AG04449 (cell line): ENCODE data around the gene RASL10A.

Experiments
- CTCF ChIA-PET: fragments of 350-600 bp; formaldehyde crosslinking; extraction: SDS; loops from one replicate; lab custom pipeline; 2021; ENCODE audit warnings: antibody characterized with exemption; lab: Yijun Ruan, JAX
- POLR2A ChIA-PET: fragments of 400-600, 350-600 bp; formaldehyde crosslinking; extraction: SDS; loops from one replicate; lab custom pipeline; 2020; ENCODE audit warnings: antibody characterized with exemption, inconsistent platforms; lab: Yijun Ruan, JAX
- DNase-seq: peaks from one replicate; pipeline ENCODE4 v3.0.0-alpha.2; 2010; ENCODE audit warnings: low read depth, low spot score
- H3K4me3 ChIP-seq: 2 replicates; pipeline ENCODE4 v1.5.1; 2011; ENCODE audit warnings: low read depth, mild to moderate bottlenecking, control low read depth, low read length
- TF ChIP-seq, protein P1 (sequence below): IDR thresholded peaks from one replicate; pipeline ENCODE4 v1.5.1; 2011; ENCODE audit warnings: mild to moderate bottlenecking, moderate library complexity, low read length, control low read depth, inconsistent platforms; ENCODE audit not compliant: insufficient read depth; ENCODE audit errors: missing control alignments

RASL10A gene

DNA sequence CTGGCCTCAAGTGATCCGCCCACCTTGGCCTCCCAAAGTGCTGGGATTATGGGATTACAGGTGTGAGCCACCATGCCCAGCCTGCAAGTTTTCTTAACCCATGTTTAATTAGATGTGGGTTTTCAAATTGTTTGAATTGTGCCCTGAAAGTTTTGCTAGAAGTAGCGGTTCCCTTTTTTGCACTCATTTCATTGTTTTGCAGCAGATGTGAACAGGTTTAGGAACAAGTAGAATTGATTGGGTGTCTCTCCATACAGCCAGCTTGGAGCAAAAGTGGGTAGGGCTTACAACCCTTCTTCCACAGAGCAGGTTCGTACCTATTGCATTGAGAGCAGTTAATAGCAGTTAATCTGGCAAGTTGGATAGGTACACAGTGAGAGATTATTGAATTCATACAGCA is 31.3 kb downstream of the RASL10A start:
- H3K4me3 ChIP-seq = no peak overlapping the region
- ChIA-PET POLR2A (no interaction called here), CTCF (interaction anchor here (1.2 to 5.3 kb wide), 3 partner anchors 11 to 22 kb away, joined by 4 to 26 read pairs (median 7); partner anchors contain the start of gene GAS2L1)
- TF ChIP-seq, protein P1, sequence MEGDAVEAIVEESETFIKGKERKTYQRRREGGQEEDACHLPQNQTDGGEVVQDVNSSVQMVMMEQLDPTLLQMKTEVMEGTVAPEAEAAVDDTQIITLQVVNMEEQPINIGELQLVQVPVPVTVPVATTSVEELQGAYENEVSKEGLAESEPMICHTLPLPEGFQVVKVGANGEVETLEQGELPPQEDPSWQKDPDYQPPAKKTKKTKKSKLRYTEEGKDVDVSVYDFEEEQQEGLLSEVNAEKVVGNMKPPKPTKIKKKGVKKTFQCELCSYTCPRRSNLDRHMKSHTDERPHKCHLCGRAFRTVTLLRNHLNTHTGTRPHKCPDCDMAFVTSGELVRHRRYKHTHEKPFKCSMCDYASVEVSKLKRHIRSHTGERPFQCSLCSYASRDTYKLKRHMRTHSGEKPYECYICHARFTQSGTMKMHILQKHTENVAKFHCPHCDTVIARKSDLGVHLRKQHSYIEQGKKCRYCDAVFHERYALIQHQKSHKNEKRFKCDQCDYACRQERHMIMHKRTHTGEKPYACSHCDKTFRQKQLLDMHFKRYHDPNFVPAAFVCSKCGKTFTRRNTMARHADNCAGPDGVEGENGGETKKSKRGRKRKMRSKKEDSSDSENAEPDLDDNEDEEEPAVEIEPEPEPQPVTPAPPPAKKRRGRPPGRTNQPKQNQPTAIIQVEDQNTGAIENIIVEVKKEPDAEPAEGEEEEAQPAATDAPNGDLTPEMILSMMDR = no peak
- DNase-seq = no peak

DNA sequence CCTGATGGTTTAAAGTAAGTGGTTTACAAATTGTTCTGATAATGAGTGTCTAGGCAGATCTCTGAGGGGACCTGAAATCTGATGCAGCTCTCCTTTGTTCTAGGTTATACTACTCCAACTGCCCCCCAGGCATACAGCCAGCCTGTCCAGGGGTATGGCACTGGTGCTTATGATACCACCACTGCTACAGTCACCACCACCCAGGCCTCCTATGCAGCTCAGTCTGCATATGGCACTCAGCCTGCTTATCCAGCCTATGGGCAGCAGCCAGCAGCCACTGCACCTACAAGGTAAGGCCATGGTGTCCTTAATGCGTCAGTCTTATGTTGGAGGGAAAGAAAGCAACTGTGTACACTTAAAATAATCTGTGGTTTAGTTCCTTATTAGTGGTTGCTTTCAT is 37.6 kb downstream of the RASL10A start:
- no peak for DNase-seq
- TF ChIP-seq, protein P1 = no peak
- ChIA-PET CTCF (interaction anchor here (1.0 kb wide), 1 partner anchor 29 kb away, joined by 6 read pairs; the partner anchor contains the start of gene GAS2L1), POLR2A (no interaction called here)
- no peak overlapping the region for H3K4me3 ChIP-seq

DNA sequence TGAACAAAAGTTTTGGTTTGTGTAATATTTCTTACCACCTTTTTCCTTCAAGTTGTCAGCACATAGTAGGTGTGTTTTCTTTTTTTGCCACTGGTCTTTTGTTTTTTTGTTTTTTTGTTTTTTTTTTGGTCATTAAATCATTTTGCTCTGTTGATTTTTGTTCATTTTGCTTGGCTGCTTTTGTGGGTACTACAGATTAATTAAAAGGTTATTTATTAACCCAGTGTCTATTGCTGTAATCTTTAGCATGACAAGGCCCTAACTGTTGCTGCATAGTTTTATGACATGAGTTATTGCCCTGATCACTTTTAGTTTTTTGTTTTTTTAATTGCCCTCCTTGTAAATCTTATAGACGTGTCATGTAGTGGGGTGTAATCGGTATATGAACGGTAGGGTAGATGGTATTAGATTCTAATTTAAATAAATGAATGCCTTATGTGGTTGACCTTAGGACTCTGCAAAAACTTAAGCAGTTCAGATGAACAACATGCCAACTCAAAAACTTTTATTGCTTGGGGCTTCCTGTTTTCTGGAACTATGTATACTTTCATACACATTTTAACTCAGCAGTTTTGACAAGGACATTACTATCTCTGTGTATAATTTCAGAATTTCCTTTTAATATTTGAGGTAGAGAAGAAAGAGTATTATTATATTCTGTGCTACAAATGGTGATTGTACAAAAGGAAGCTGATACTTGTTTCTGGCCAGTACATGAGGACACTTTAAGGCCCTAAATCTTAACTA is 39.5 kb downstream of the RASL10A start:
- H3K4me3 ChIP-seq = no peak overlapping the region
- ChIA-PET POLR2A (interaction anchor here (0.7 kb wide), 1 partner anchor 10 kb away, joined by 3 read pairs; no protein-coding TSS in a partner anchor), CTCF (no interaction called here)

DNA sequence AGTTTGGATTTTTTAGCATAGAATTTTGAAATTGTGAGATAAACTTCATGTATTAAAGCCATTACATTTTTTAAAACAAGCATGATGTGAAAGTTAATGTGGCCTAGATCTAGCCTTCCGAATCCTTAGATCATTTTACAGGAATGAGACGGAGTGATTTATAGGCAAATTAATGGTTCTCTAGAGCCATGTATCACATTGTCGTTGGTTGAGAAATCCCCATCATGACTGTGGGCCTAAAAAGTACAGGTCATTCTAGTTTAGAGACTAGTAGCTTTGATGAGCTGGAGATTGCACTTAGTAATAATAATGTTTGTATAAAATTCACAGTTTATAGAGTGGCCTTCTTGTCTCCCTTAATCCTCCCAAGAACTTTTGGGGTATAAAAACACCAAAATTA is 40.3 kb downstream of the RASL10A start:
- POLR2A ChIA-PET = no interaction called here
- H3K4me3 ChIP-seq = no peak overlapping the region
- DNase-seq = no peak
- CTCF ChIA-PET = interaction anchor here (0.6 to 5.4 kb wide), 2 partner anchors 11 to 94 kb away, joined by 3 to 26 read pairs; no protein-coding TSS in a partner anchor
- TF ChIP-seq, protein P1 = no peak

More for the DNA sequence above, 39.5 kb downstream of the RASL10A start:
- no peak for DNase-seq
- TF ChIP-seq, protein P1 = no peak

DNA sequence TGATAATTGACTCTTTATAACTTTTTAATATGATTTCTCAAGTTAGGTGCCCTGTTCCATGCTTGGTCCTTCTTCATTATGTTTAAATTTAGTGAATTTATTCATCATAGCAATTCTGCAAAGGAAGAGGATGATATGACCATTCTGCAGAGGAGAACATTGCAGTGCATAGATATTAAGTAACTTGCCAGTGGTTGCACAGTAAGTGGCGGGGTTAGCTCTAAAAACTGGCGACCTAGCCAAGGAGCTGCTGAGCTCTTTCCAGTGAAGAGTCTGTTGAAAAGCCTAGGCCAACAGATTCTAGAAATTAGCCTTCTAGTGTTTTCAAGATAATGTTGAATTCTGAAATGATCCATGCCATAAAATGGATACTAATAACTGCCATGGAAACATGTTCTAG is 42.9 kb downstream of the RASL10A start:
- H3K4me3 ChIP-seq = no peak overlapping the region
- POLR2A ChIA-PET = no interaction called here
- no peak for DNase-seq
- CTCF ChIA-PET = interaction anchor here (0.6 to 5.4 kb wide), 5 partner anchors 14 to 118 kb away, joined by 3 to 26 read pairs (median 5); partner anchors contain the start of gene GAS2L1
- TF ChIP-seq, protein P1 = no peak
